GM19463 (cell line): ENCODE data around the gene SPOCD1.
A peak's percentile ranks its signal among the peaks of the same experiment; 100 is the strongest.

Experiments
- ATAC-seq: cut with Tn5 transposase; IDR thresholded peaks from one replicate; pipeline ENCODE4 v1.9.1; 2021; ENCODE audit warnings: mild to moderate bottlenecking, moderate library complexity; ENCODE audit not compliant: unreplicated experiment

SPOCD1 gene

GRCh38 chr1:31744165-31744888 is 71.5 kb downstream of the SPOCD1 start:
- peak; percentile 61 for ATAC-seq

- no peak for ATAC-seq
These were observed 73.2 kb downstream of the SPOCD1 start for GRCh38 chr1:31742462-31743212.
